K562 (cell line): ENCODE results near the gene PRICKLE2. TPM values are rescaled to one million over a fixed set of nuclear protein-coding genes. Genes with fewer than 3 reads are reported as not detected.

Experiments used
- ATAC-seq: fragments of 200-7000 bp; cut with Tn5 transposase; 3 replicates; pipeline ENCODE4 v1.9.1; 2020; ENCODE audit warnings: moderate library complexity
- BruUV-seq: library from RNA; stranded (reverse); fragments of 400-500 nt; replicated peaks from 2 replicates; lab custom pipeline; 2021; lab: Mats Ljungman, UMichigan
- CTCF ChIA-PET: fragments of 300-600 bp; formaldehyde crosslinking; extraction: SDS; loops from one replicate; lab custom pipeline; 2021; ENCODE audit warnings: low intra/inter-chr PET ratio; lab: Yijun Ruan, JAX
- POLR2A ChIA-PET: fragments of 300-600, 350-650 bp; sonication (Branson Sonifier 250); formaldehyde crosslinking; extraction: SDS; loops from one replicate; lab custom pipeline; 2021; ENCODE audit warnings: antibody characterized with exemption, inconsistent platforms; lab: Yijun Ruan, JAX
- DNase-seq, 4 experiments: peaks; one replicate each; pipeline versions ENCODE4 v3.0.0 to v3.0.0-alpha.2; 2011 to 2018; ENCODE audit warnings: low spot score in 3 of 4, mixed read lengths in 3 of 4; ENCODE audit errors: extremely low read depth in 1 of 4
- FAIRE-seq: peaks from 2 replicates; lab custom pipeline; 2011; peaks lifted over from hg19 to GRCh38; lab: Jason Lieb, UNC
- H2AFZ ChIP-seq: 2 replicates; pipeline ENCODE4 v1.6.0; 2011; ENCODE audit warnings: low read depth, low read length, control low read depth, inconsistent platforms
- H3K27ac ChIP-seq: fragments of 200-600 bp; 3 replicates; pipeline ENCODE4 v1.8.0; 2011; ENCODE audit warnings: low read depth, mild to moderate bottlenecking, control low read depth, inconsistent platforms, low read length, moderate library complexity, mixed read lengths; ENCODE audit errors: extremely low read depth
- H3K27me3 ChIP-seq, 2 experiments: fragments of 300-600 bp in 1 of 2; 2 replicates in 1 of 2; 3 replicates in 1 of 2; pipeline versions ENCODE4 v1.6.0 to v1.8.0; 2011; ENCODE audit warnings: inconsistent platforms in 2 of 2, low read length in 2 of 2, mild to moderate bottlenecking in 1 of 2, mixed read lengths in 1 of 2, moderate library complexity in 1 of 2; ENCODE audit not compliant: control insufficient read depth in 2 of 2, insufficient read depth in 2 of 2
- H3K36me3 ChIP-seq: fragments of 300-600 bp; 3 replicates; pipeline ENCODE4 v1.8.0; 2011; ENCODE audit warnings: mild to moderate bottlenecking, low read length, inconsistent platforms; ENCODE audit not compliant: control insufficient read depth, insufficient read depth
- H3K4me1 ChIP-seq, 2 experiments: fragments of 200-600 bp in 1 of 2; replicated peaks in 1 of 2; 2 replicates in 1 of 2; 3 replicates in 1 of 2; pipeline versions ENCODE4 v1.5.1 to v1.8.0; 2011; ENCODE audit warnings: inconsistent platforms in 2 of 2, low read length in 2 of 2, mild to moderate bottlenecking in 1 of 2, mixed read lengths in 1 of 2, moderate library complexity in 1 of 2; ENCODE audit not compliant: control insufficient read depth in 2 of 2, insufficient read depth in 2 of 2
- H3K4me2 ChIP-seq: 2 replicates; pipeline ENCODE4 v1.6.1; 2011; ENCODE audit warnings: low read length, control low read depth, inconsistent platforms, mixed read lengths; ENCODE audit not compliant: insufficient read depth
- H3K4me3 ChIP-seq: fragments of 200-600 bp; sonication (generic), shearing (Covaris generic); 2 replicates; pipeline ENCODE4 v1.5.1; 2016; ENCODE audit warnings: control low read depth, inconsistent platforms
- H3K79me2 ChIP-seq: fragments of 200-600 bp; 3 replicates; pipeline ENCODE4 v1.8.0; 2011; ENCODE audit warnings: low read length, inconsistent platforms; ENCODE audit not compliant: control insufficient read depth, insufficient read depth
- H3K9ac ChIP-seq, 2 experiments: 2 replicates each; pipeline versions ENCODE4 v1.6.0 to v1.6.1; 2011; ENCODE audit warnings: low read depth in 2 of 2, low read length in 2 of 2, control low read depth in 1 of 2, inconsistent platforms in 1 of 2, mild to moderate bottlenecking in 1 of 2, mixed read lengths in 1 of 2; ENCODE audit not compliant: insufficient read depth in 1 of 2
- H3K9me1 ChIP-seq: one replicate; pipeline ENCODE4 v1.6.0; 2011; ENCODE audit warnings: inconsistent platforms, mild to moderate bottlenecking, low read length, moderate library complexity; ENCODE audit not compliant: control insufficient read depth, insufficient read depth
- H3K9me3 ChIP-seq: replicated peaks from 2 replicates; pipeline ENCODE4 v1.5.1; 2011; ENCODE audit warnings: low read depth, low read length, inconsistent platforms; ENCODE audit not compliant: control insufficient read depth, insufficient read depth
- H4K20me1 ChIP-seq: replicated peaks from 2 replicates; pipeline ENCODE4 v1.6.1; 2011; ENCODE audit warnings: low read length, inconsistent platforms, mixed read lengths; ENCODE audit not compliant: control insufficient read depth, insufficient read depth
- E2F4 ChIP-seq: sonication (generic); formaldehyde crosslinking; IDR thresholded peaks from 2 replicates; pipeline ENCODE4 v1.8.0; 2022; ENCODE audit warnings: mild to moderate bottlenecking, low read depth, missing genetic modification reagents
- ESRRB ChIP-seq: fragments of 250-450 bp; sonication (Bioruptor Pico); IDR thresholded peaks from 2 replicates; pipeline ENCODE4 v1.5.0; 2020; ENCODE audit warnings: mild to moderate bottlenecking, moderate library complexity, borderline replicate concordance
- ZBTB11 ChIP-seq, 3 experiments: fragments of 200-800 bp in 1 of 3; fragments of 250-450 bp in 1 of 3; fragments of 450-650 bp in 1 of 3; sonication (Bioruptor Pico) in 1 of 3; sonication (Bioruptor generic) in 1 of 3; formaldehyde crosslinking in 1 of 3; IDR thresholded peaks; 2 replicates each; pipeline versions ENCODE4 v1.6.1 to v1.8.0; 2016 to 2022; ENCODE audit warnings: mild to moderate bottlenecking in 2 of 3, missing genetic modification characterization in 2 of 3, missing compliant biosample characterization in 1 of 3, moderate library complexity in 1 of 3
- WGBS: fragments of 100-300 bp; shearing (Covaris generic); methylation state at CpG from one replicate; pipeline ENCODE4 v1.1.6; 2016; ENCODE audit warnings: low coverage, mixed read lengths; ENCODE audit not compliant: insufficient coverage; ENCODE audit errors: missing lambda C conversion rate; 5-methylcytosine and 5-hydroxymethylcytosine counted together
- in situ Hi-C: fragments of 300-500 bp; cut with MboI; formaldehyde crosslinking; loops from 4 replicates; pipeline ENCODE4 v1.15.0; 2018; ENCODE audit warnings: inconsistent platforms, mixed read lengths
- intact Hi-C: fragments of 100-400 bp; cut with micrococcal nuclease; formaldehyde crosslinking; loops from 2 replicates; pipeline ENCODE4 v1.14.2; 2022
- polyA plus RNA-seq, 8 experiments: library from polyadenylated mRNA; depleted of rRNA in 4 of 8; stranded (reverse) in 5 of 8; unstranded in 3 of 8; fragments of >200 nt; fragmentation: Nextera tagmentation in 2 of 8; fragmentation: Illumina TruSeq in 1 of 8; extraction: Ambion mirVana in 2 of 8; extraction: Trizol in 1 of 8; gene quantifications; 2 replicates each; pipeline versions ENCODE4 v1.2.1 to v1.2.3, GENCODE V29; 2011 to 2014; ENCODE audit warnings: inconsistent platforms in 1 of 8, missing spikeins in 1 of 8
- total RNA-seq, 7 experiments: library from RNA; depleted of rRNA in 6 of 7; stranded (reverse); fragments of >200 nt in 6 of 7; fragmentation: Illumina TruSeq in 2 of 7; extraction: Trizol in 2 of 7; gene quantifications; 2 replicates each; pipeline versions ENCODE4 v1.2.1 to v1.2.3, GENCODE V29; 2011 to 2021; ENCODE audit warnings: low replicate concordance in 1 of 7

Gene PRICKLE2
- total and polyA plus RNA-seq, 9 of the 15 experiments (the other 6 are each of a cell fraction or from before 2014, with no cell fraction given): 0.07 to 0.09 TPM; not detected in 7

GRCh38 chr3:64235605-64236004 is 10.3 kb upstream of the PRICKLE2 start:
- intact Hi-C loops (no loop called here), in situ Hi-C loops (no loop called here)
- H3K79me2 ChIP-seq: no peaks in the 10 kb centered on the region
- DNase-seq: no peak
- H3K4me2 ChIP-seq: no peak overlapping the region
- no peaks in the 10 kb centered on the region for H3K27me3 ChIP-seq
- H3K36me3 ChIP-seq: no peaks in the 10 kb centered on the region
- H3K27ac ChIP-seq: no peak overlapping the region
- BruUV-seq: no TSS peak
- FAIRE-seq: no peak
- H2AFZ ChIP-seq: no peak overlapping the region
- no peak overlapping the region for H3K9ac ChIP-seq
- H3K9me1 ChIP-seq: no peaks in the 10 kb centered on the region
- 0% methylated on average over 3 of the region's 3 CpGs for WGBS
- ATAC-seq: no peak
- ChIA-PET CTCF (no interaction called here), POLR2A (interaction anchor here (1.0 kb wide), 1 partner anchor 10 kb away, joined by 3 read pairs; the partner anchor contains the start of gene PRICKLE2)
- H3K9me3 ChIP-seq: no peaks in the 10 kb centered on the region
- H4K20me1 ChIP-seq: no peaks in the 10 kb centered on the region
- H3K4me3 ChIP-seq: no peak overlapping the region
- no peaks in the 10 kb centered on the region for H3K4me1 ChIP-seq
- TF ChIP-seq ESRRB: no peak
- TF ChIP-seq E2F4 (CRISPR knock-in tag): no peak
- TF ChIP-seq ZBTB11 (CRISPR knock-in tag; IDR thresholded peaks at IDR 0.05): peak in 1 of 3 experiments; percentile 58; a peak in 1 of 6 replicates
